GM19468 (cell line): ENCODE results near the gene FANCC.

Experiments used
- ATAC-seq: cut with Tn5 transposase; IDR thresholded peaks from one replicate; pipeline ENCODE4 v1.9.1; 2021; ENCODE audit warnings: mild to moderate bottlenecking, moderate library complexity, moderate number of reproducible peaks; ENCODE audit not compliant: unreplicated experiment; ENCODE audit errors: extremely low read depth

FANCC gene

DNA sequence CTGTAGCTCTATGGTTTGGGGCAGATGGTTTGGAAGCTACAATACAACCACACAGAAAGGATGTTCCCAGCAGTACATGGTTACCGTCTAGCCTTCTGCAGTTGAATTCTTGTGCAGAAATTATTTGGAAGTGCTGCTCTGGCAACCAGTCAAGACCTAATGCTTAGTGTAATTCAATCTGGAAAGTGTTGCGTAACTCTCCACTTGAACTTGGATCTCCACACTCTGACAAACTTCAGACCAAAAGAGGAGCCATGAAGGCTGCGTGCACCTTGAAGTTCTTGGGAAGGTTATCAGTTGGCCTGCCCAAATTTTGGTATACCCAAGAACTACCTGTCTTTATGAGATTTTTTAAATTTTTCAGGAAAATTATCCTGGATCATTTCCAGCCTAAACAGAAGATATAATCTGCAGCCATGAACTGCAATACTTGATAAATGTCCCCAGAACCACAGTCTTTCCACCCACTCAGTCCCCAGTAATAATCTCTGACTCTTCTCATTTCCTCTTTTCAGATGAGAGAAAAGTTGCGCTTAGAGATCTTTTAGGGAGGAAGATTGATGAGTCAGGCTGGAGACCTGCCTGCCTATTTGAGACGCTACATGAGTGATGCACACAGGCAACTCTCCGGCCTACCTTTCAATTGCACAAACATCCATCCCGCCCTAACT, 159.9 kb downstream of the FANCC start:
- ATAC-seq = no peak

DNA sequence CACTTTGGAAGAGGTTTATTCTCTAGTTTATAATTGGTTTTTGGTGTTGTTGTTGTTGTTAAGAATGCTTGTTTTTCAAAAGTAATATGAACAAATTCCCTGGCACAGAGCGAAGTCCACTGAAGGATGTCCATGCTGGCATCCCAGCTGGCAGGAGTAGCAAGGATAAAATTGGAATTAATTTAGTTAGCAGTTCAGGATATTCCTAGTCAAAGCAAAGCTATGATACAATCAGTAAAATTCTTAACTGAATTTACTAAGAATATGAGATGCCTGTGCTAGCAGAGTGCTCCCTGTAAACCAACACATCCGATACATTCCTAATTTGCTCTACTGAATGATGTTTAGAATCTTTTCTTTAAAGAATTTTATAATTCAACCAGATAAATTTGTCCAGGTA, 161.4 kb downstream of the FANCC start:
- no peak for ATAC-seq

DNA sequence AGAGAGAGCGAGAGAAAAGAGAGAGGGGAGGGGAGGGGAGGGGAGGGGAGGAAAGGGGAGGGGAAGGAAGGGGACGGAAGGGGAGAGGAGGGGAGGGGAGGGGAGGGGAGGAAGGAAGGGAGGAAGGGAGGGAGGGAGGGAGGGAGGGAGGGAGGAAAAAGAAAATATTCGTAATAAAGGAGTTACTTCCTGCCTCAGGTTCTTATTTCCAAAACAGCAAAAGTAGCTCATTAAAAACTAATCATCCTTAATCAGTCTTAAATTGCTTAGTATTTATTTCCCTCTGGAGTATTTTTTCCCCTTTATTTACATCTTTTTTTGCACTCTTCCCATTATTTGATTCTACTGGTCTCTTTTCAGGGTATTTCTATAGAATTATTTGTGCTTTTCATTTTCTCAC, 162.3 kb downstream of the FANCC start:
- ATAC-seq = no peak

GRCh38 chr9:95150903-95151302, 166.6 kb downstream of the FANCC start:
- ATAC-seq = no peak

- no peak for ATAC-seq
Measured at GRCh38 chr9:95148208-95148520, 169.3 kb downstream of the FANCC start.

- no peak for ATAC-seq
Measured at GRCh38 chr9:95147452-95148207, 169.9 kb downstream of the FANCC start.

- ATAC-seq = no peak
Measured at GRCh38 chr9:95143591-95144561, 173.6 kb downstream of the FANCC start.

DNA sequence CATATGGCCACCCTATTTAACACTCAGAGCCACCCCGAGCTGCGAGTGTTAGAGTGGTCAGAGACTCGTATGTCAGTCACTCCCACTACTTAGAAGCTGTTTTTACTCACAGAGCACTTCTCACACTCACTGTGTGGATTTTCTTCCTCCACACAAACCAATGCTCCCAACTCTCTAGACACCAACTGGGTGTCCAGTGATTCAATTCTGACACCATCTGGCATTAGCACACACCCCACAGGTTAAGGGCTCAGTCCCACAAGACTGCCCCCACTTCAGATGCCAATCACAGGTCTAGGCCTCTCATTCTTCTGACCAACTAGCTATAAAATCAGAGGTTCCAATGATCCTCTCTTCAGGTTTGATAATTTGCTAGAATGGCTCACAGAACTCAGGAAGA, 174.8 kb downstream of the FANCC start:
- no peak for ATAC-seq

GRCh38 chr9:95142315-95142714, 175.2 kb downstream of the FANCC start:
- ATAC-seq = no peak

DNA sequence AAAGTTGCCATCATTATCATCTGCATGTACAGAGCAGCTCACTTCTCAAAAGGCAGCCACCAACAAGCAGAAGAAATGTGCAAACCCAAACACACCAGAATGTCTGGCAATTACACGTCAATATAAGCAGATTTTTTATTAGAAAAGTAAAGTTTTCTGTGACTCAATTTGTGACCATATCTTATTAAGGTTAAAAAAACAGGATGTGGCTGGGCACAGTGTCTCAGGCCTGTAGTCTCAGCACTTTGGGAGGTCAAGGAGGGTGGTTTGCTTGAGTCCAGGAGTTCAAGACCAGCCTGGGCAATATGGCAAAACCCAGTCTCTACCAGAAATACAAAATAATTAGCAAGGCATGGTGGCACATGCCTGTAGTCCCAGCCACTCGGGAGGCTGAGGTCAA, 176.7 kb downstream of the FANCC start:
- no peak for ATAC-seq

GRCh38 chr9:95139126-95139525, 178.4 kb downstream of the FANCC start:
- ATAC-seq = no peak

DNA sequence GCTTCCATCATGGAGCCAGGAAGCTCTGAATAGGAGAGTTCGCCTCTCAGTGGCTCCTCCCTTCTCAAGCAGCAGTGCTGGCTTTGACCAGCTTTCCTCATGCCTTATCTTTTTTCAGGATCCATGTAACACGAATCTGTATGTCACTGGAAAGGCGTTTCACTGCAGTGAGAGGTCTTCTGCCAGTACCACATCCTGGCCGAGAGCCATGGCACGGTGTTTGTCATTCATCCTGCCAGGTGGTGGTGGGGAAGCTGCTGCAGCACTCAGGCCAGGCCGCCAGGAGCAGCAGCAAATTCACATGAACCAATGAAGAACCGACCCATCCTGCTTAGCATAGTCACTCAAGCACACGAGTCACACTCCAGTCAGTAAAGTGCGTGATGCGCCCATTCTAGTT, 179.0 kb downstream of the FANCC start:
- ATAC-seq = no peak

- ATAC-seq = no peak
Measured at GRCh38 chr9:95137587-95138145, 179.8 kb downstream of the FANCC start.

- no peak for ATAC-seq
Measured at GRCh38 chr9:95135756-95136155, 181.8 kb downstream of the FANCC start.

DNA sequence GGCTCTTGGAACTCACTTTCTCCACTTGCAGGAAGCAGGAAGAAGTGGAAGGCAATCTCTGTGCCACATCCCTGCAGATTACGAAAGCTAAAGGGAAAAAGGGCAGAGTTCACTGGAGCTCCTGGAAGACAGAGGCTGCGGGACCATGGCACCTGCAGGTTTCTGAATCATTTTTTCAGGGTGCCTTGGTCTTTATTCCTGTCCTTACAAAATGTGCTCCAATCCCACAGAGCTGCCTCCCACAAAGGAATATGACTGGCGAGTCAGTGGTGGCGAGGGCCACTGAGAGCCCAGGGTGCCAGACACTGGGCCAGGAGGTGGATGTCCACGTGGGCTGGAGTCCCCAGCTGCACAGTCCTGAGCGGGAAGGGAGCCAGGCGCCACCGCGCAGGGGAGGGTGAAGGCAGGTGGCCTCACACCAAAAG, 183.0 kb downstream of the FANCC start:
- ATAC-seq = no peak

- no peak for ATAC-seq
Measured at GRCh38 chr9:95133325-95133705, 184.2 kb downstream of the FANCC start.

DNA sequence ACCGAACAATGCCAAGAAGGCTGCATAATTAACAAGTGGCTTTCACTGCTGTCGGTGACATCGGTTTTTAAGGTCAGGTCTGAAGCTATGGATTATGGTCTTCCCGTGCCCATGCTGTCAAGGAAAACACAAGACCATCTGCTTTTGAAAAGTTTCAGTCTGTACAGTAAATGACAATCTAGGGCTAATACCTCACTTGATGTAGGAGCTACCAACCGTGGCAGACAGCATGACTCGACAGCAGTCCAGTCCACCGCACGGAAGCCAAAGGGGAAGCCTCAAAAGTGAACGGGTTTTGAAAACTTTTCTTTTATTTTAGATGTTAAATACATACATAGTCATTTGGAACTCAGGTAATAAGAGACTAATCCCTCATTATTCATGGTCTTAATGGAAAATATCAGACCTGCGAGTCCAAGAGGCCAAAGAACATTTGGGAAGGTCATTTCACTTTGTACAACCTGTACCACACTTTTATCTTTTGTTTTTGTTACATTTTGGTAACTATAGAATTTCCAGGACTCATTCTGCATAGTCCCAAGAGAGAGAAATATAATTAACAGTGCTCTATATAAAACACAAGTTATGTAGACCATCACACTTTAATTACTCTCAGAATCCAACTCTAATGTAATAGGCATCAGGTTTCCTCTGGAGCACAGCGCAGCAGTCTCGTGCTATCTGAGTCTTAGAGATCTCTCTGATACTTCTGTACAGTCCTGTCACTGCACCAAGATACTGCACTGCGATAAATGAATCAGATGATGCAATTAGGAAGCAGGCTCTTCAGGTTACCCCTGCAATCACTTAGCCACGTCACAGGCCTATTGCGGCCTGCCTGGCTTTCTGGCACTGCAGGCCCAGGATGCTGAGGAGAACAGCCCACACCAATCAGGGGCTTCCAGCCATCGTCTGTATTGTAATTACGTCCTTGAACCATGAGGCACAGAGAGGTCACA, 184.9 kb downstream of the FANCC start:
- ATAC-seq = no peak

GRCh38 chr9:95131023-95131943, 186.2 kb downstream of the FANCC start:
- ATAC-seq = no peak

DNA sequence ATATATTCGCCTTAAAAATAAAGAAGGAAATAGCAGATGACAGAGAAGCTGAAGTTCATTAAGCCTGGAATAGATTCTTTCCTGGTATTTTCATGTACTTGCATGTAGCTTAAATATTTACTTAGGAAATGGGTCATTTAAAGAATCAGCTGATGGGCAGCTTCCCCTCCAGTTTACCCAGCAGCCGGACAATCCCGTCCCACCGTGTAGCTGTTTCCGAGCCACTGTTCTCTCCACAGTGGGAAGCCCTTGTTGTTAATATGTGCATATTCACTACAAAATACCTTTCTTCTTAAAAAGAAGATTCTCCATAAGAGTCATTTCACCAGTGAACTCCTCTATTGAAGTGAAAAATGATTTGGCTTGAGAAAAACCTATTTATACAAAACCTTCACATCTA, 187.0 kb downstream of the FANCC start:
- no peak for ATAC-seq
